ENCODE measurements around the gene TBL1X.

Gene TBL1X

GRCh38 chrX:9785944-9786797 is 321.3 kb downstream of the TBL1X start, which contains the start of gene SHROOM2:
SHROOM2 (plus strand) TSS chrX:9786429; CDS start chrX:9786546, 117 bp downstream.
- no peak for DNase-seq (ENCODE audit: low read depth)
- peak within 1 kb of the TSS; percentile 56 for H3K4me3 ChIP-seq (ENCODE audit: low read depth, low read length)
- TF ChIP-seq CTCF (conservative IDR thresholded peaks at IDR 0.05; ENCODE audit: low read depth, low read length): no peak

- H3K4me3 ChIP-seq (ENCODE audit: low read depth, low read length): peak overlapping the region; percentile 56
- no peak for TF ChIP-seq CTCF (conservative IDR thresholded peaks at IDR 0.05; ENCODE audit: low read depth, low read length)
- DNase-seq (ENCODE audit: low read depth): no peak
Observed at GRCh38 chrX:9786798-9787635, 322.2 kb downstream of the TBL1X start.

DNA sequence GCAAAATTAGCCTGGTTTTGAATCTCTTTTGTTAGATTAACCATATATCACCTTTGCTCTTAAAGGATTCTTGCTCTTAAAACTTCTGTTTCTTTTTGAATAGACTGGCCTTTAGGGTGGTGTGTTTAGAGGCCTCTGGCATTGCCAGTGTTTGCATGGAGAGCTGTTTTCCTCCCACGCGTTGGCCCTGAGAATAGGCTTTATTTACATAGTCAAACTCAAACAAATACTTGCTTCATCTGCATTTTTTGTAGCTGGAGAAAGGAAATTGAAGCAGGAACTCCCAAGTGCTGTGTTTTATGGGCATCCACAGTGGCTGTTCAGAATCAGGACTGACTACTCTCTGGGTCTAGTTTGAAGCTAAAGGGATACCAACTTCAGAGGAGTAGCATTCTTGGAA is 324.1 kb downstream of the TBL1X start:
- no peak overlapping the region for H3K4me3 ChIP-seq (ENCODE audit: low read depth, low read length)
- no peak for TF ChIP-seq CTCF (conservative IDR thresholded peaks at IDR 0.05; ENCODE audit: low read depth, low read length)
- DNase-seq (ENCODE audit: low read depth): peak; percentile 37

DNA sequence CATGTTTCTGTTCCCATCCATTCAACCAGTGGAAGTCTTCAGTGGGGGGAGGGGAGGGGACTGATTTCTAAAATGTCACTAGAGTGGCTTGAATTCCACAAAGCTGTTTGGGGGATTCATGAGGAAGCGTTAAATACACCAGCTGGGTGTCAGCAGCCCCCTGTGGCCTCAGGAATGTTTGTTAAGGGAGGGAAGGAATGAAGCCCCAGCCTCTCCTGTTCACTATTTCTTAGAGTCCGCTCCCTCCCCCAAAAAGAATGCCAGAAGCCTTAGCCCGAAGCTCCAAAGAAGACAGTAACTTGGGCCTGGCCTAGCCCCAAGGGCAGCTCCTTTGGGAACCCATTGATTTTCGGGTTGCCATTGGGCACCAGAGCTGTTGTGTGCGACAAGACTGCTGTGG is 324.7 kb downstream of the TBL1X start:
- no peak overlapping the region for H3K4me3 ChIP-seq (ENCODE audit: low read depth, low read length)
- no peak for DNase-seq (ENCODE audit: low read depth)
- TF ChIP-seq CTCF (conservative IDR thresholded peaks at IDR 0.05; ENCODE audit: low read depth, low read length): no peak

All from choroid plexus epithelial cell (primary cell).